Forelimb muscle (tissue), 1 donor: Measurements from ENCODE around the gene RAB3IL1. TPM values are rescaled to one million over a fixed set of nuclear protein-coding genes. Genes with fewer than 3 reads are reported as not detected.

Experiments used
- DNase-seq: peaks from one replicate; pipeline ENCODE4 v3.0.0-alpha.2; 2013; ENCODE audit warnings: low read depth
- polyA plus RNA-seq: library from polyadenylated mRNA; unstranded; fragments of 120-200 nt; gene quantifications from one replicate; pipeline ENCODE4 v1.2.1, GENCODE V29; 2013; ENCODE audit not compliant: insufficient read length

Gene RAB3IL1
- polyA plus RNA-seq, 1 donor, result 25.9 TPM

- no peak for DNase-seq
Measured at GRCh38 chr11:61866958-61867343, 50.4 kb downstream of the RAB3IL1 start.

- DNase-seq, result no peak
Measured at GRCh38 chr11:61866231-61866957, 51.0 kb downstream of the RAB3IL1 start.

GRCh38 chr11:61864814-61865775 lies 52.3 kb downstream of the RAB3IL1 start:
- no peak for DNase-seq

GRCh38 chr11:61863548-61864081 lies 53.8 kb downstream of the RAB3IL1 start:
- no peak for DNase-seq

GRCh38 chr11:61862714-61863547 lies 54.4 kb downstream of the RAB3IL1 start:
- DNase-seq, result no peak

- DNase-seq, result no peak
Measured at GRCh38 chr11:61861634-61862033, 55.7 kb downstream of the RAB3IL1 start.

GRCh38 chr11:61860054-61860903 lies 57.1 kb downstream of the RAB3IL1 start:
- no peak for DNase-seq

GRCh38 chr11:61855939-61856680 lies 61.3 kb downstream of the RAB3IL1 start:
- DNase-seq, result no peak

- no peak for DNase-seq
Measured at GRCh38 chr11:61854966-61855714, 62.2 kb downstream of the RAB3IL1 start.

- DNase-seq, result no peak
Measured at GRCh38 chr11:61854206-61854895, 63.0 kb downstream of the RAB3IL1 start.

GRCh38 chr11:61853698-61854169 lies 63.6 kb downstream of the RAB3IL1 start:
- no peak for DNase-seq

GRCh38 chr11:61851900-61852295 lies 65.5 kb downstream of the RAB3IL1 start:
- no peak for DNase-seq

- no peak for DNase-seq
Measured at GRCh38 chr11:61851113-61851899, 66.1 kb downstream of the RAB3IL1 start.

GRCh38 chr11:61850687-61851086 lies 66.7 kb downstream of the RAB3IL1 start:
- no peak for DNase-seq

GRCh38 chr11:61848631-61849030 lies 68.7 kb downstream of the RAB3IL1 start:
- DNase-seq, result no peak

GRCh38 chr11:61847914-61848581 lies 69.3 kb downstream of the RAB3IL1 start:
- DNase-seq, result no peak
